Activated CD4-positive, alpha-beta T cell treated with anti-CD3 and anti-CD28 coated beads for 1 hour (primary cell): ENCODE results near the gene PRKAR1B.

ENCODE experiments used
- DNase-seq: peaks from one replicate; pipeline ENCODE4 v3.0.0-alpha.2; 2020

PRKAR1B gene

GRCh38 chr7:503575-504111 is 223.4 kb downstream of the PRKAR1B start:
- DNase-seq = no peak

GRCh38 chr7:502296-502695 is 224.8 kb downstream of the PRKAR1B start:
- DNase-seq = no peak

GRCh38 chr7:501526-501925 is 225.6 kb downstream of the PRKAR1B start:
- no peak for DNase-seq

- DNase-seq = no peak
Measured at GRCh38 chr7:500521-501420, 226.3 kb downstream of the PRKAR1B start.

DNA sequence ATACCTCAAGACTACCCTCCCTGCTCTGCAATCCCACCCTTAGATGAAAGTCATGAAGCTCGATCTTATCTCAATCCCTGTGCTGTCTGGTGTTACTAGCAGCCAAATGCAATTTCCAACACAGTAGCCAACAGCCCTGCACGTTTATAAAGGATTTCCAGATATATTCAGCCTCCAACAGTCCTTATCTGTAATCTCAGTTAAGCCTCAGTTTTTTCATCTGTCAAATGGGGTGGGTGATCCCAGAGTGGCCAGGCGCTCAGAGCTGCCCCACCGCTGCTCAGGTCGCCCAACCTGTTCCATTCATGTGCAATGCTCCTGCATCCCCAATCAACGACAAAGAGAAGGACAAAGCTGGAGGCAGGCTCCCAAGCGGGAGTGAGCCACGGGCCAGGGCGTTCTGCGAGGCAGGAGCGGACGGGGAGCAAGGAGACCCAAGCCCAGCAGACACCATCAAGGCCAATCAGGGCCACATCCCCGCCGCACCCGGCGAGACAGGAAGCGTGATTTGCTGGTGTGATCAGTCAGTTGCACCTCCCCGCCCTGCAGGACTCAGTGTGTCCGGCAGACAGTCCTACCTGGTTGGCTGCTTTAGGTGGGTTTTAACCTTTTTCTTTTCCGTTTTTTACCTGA is 227.1 kb downstream of the PRKAR1B start:
- no peak for DNase-seq
